ENCODE measurements around the gene EFNA4.

DNA sequence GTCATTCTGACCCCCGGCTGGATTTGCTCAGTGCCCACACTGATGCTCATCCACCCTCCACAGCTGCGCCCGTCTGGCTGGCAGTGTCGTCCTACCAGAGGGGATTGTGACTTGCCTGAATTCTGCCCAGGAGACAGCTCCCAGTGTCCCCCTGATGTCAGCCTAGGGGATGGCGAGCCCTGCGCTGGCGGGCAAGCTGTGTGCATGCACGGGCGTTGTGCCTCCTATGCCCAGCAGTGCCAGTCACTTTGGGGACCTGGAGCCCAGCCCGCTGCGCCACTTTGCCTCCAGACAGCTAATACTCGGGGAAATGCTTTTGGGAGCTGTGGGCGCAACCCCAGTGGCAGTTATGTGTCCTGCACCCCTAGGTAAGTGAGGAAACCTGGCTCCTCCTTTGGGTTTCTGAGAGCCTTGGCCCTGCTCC lies 5.7 kb upstream of the EFNA4 start:
- TF ChIP-seq, protein P1, sequence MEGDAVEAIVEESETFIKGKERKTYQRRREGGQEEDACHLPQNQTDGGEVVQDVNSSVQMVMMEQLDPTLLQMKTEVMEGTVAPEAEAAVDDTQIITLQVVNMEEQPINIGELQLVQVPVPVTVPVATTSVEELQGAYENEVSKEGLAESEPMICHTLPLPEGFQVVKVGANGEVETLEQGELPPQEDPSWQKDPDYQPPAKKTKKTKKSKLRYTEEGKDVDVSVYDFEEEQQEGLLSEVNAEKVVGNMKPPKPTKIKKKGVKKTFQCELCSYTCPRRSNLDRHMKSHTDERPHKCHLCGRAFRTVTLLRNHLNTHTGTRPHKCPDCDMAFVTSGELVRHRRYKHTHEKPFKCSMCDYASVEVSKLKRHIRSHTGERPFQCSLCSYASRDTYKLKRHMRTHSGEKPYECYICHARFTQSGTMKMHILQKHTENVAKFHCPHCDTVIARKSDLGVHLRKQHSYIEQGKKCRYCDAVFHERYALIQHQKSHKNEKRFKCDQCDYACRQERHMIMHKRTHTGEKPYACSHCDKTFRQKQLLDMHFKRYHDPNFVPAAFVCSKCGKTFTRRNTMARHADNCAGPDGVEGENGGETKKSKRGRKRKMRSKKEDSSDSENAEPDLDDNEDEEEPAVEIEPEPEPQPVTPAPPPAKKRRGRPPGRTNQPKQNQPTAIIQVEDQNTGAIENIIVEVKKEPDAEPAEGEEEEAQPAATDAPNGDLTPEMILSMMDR (conservative IDR thresholded peaks at IDR 0.05; ENCODE audit: low read depth, low read length): 0 out of 2 replicates have a peak, but pooled peaks have one; percentile 14
- TF ChIP-seq EZH2 (IDR thresholded peaks at IDR 0.05; ENCODE audit: borderline replicate concordance, low read depth, low read length, poor library complexity, severe bottlenecking): no peak
